PC-9 (cell line): Measurements from ENCODE around the gene MLF2. TPM values are rescaled to one million over a fixed set of nuclear protein-coding genes. Genes with fewer than 3 reads are reported as not detected.

Source experiments
- BruUV-seq: library from RNA; stranded (reverse); fragments of 400-500 nt; replicated peaks from 2 replicates; lab custom pipeline; 2021; lab: Mats Ljungman, UMichigan
- CTCF ChIA-PET: fragments of 300-600 bp; sonication (Branson Sonifier 250); formaldehyde crosslinking; loops from one replicate; lab custom pipeline; 2022; ENCODE audit warnings: antibody characterized with exemption; lab: Charles Lee
- POLR2A ChIA-PET: fragments of 300-600 bp; sonication (Branson Sonifier 250); formaldehyde crosslinking; loops from one replicate; lab custom pipeline; 2022; ENCODE audit warnings: antibody characterized with exemption; ENCODE audit not compliant: unreplicated experiment; lab: Charles Lee
- DNase-seq, 2 experiments: peaks; one replicate each; pipeline versions ENCODE4 v3.0.0 to v3.0.0-alpha.2; 2015 to 2022; ENCODE audit warnings: mixed read lengths in 1 of 2
- H2AFZ ChIP-seq: fragments of 200-600 bp; sonication (generic); 2 replicates; pipeline ENCODE4 v1.8.1; 2017; ENCODE audit warnings: antibody characterized with exemption
- H3F3A ChIP-seq: fragments of 200-600 bp; sonication (generic); 2 replicates; pipeline ENCODE4 v1.8.1; 2017; ENCODE audit warnings: antibody characterized with exemption, mild to moderate bottlenecking, low read depth; ENCODE audit not compliant: insufficient read depth
- H3K27ac ChIP-seq: fragments of 200-600 bp; sonication (generic); 2 replicates; pipeline ENCODE4 v1.6.1; 2016; ENCODE audit warnings: mixed run types
- H3K27me3 ChIP-seq: fragments of 200-600 bp; sonication (generic); 2 replicates; pipeline ENCODE4 v1.6.1; 2016; ENCODE audit warnings: low read depth, mixed run types; ENCODE audit not compliant: insufficient read depth
- H3K36me3 ChIP-seq: fragments of 200-600 bp; sonication (generic); 2 replicates; pipeline ENCODE4 v1.6.1; 2016; ENCODE audit warnings: low read depth, mixed run types
- H3K4me1 ChIP-seq: fragments of 200-600 bp; sonication (generic); replicated peaks from 2 replicates; pipeline ENCODE4 v1.6.1; 2016; ENCODE audit warnings: mixed run types; ENCODE audit not compliant: insufficient read depth
- H3K4me2 ChIP-seq: fragments of 200-600 bp; sonication (generic); 2 replicates; pipeline ENCODE4 v1.6.1; 2017; ENCODE audit warnings: mixed run types
- H3K4me3 ChIP-seq: fragments of 200-600 bp; sonication (generic); 2 replicates; pipeline ENCODE4 v1.6.1; 2016; ENCODE audit warnings: mixed run types
- H3K79me2 ChIP-seq: fragments of 200-600 bp; sonication (generic); 2 replicates; pipeline ENCODE4 v1.6.1; 2017; ENCODE audit warnings: low read depth, mixed run types
- H3K9me2 ChIP-seq: fragments of 200-600 bp; sonication (generic); 2 replicates; pipeline ENCODE4 v1.8.1; 2017; ENCODE audit warnings: mild to moderate bottlenecking; ENCODE audit not compliant: insufficient read depth
- H3K9me3 ChIP-seq: fragments of 200-600 bp; sonication (generic); 2 replicates; pipeline ENCODE4 v1.8.1; 2016; ENCODE audit warnings: low read depth; ENCODE audit not compliant: insufficient read depth
- H4K20me1 ChIP-seq: fragments of 200-600 bp; sonication (generic); 2 replicates; pipeline ENCODE4 v1.8.1; 2017; ENCODE audit not compliant: insufficient read depth
- CTCF ChIP-seq: fragments of 200-600 bp; sonication (generic); conservative IDR thresholded peaks from 2 replicates; pipeline ENCODE4 v1.6.1; 2017; ENCODE audit warnings: mixed run types, antibody characterized with exemption, mild to moderate bottlenecking, moderate library complexity
- EZH2 ChIP-seq: fragments of 200-600 bp; sonication (generic); IDR thresholded peaks from 2 replicates; pipeline ENCODE4 v1.8.0; 2017; ENCODE audit warnings: antibody characterized with exemption, low read depth
- intact Hi-C: fragments of 100-400 bp; cut with micrococcal nuclease; formaldehyde crosslinking; loops from one replicate; pipeline ENCODE4 v1.10.0; 2022; ENCODE audit not compliant: unreplicated experiment
- total RNA-seq: library from RNA; stranded (reverse); gene quantifications from 2 replicates; pipeline ENCODE4 v1.2.3, GENCODE V29; 2021

The MLF2 gene
- total RNA-seq, 1 experiment from 2014 or later: 379 TPM

DNA sequence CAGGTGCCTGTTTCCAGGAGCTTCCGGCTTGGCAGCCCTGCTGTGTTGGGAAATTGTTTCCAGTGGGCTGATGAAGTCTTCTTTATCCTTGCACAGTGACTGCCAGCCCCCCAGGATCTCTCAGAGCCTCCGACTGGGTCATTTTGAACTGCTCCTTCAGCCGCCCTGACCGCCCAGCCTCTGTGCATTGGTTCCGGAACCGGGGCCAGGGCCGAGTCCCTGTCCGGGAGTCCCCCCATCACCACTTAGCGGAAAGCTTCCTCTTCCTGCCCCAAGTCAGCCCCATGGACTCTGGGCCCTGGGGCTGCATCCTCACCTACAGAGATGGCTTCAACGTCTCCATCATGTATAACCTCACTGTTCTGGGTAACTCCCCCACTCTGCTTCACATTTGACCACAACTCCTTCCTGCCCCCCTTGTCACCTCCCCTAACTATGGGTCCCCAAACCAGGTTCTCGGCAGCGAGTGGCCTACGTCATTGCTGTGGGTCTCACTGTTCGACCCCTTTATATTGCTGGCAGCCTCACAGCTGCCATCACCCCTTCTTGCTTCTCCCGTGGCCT is 21.6 kb upstream of the MLF2 start:
- Histone ChIP-seq H3K9me3 (no peaks in the 10 kb centered on the region), H3K4me2 (no peak overlapping the region), H3K36me3 (no peaks in the 10 kb centered on the region), H3K4me3 (no peak overlapping the region), H2AFZ (no peak overlapping the region), H3F3A (peaks cover 29% of the 10 kb centered on the region; the same call in 1 of the 2 replicates), H3K4me1 (no peaks in the 10 kb centered on the region), H4K20me1 (no peaks in the 10 kb centered on the region; the same call in 1 of the 2 replicates), H3K9me2 (no peaks in the 10 kb centered on the region), H3K27ac (no peak overlapping the region), H3K79me2 (no peaks in the 10 kb centered on the region), H3K27me3 (no peaks in the 10 kb centered on the region)
- intact Hi-C loops: no loop called here
- TF ChIP-seq EZH2: no peak
- CTCF ChIA-PET: no interaction called here
- no peak for DNase-seq
- POLR2A ChIA-PET: interaction anchor here (0.5 to 0.6 kb wide), 3 partner anchors 47 to 138 kb away, joined by 3 to 7 read pairs (median 3); no protein-coding TSS in a partner anchor
- BruUV-seq: no TSS peak

GRCh38 chr12:6773590-6774351 is 20.8 kb upstream of the MLF2 start:
- Histone ChIP-seq H3K4me2 (no peak overlapping the region), H3K9me3 (no peaks in the 10 kb centered on the region), H2AFZ (no peak overlapping the region), H3K27ac (no peak overlapping the region), H4K20me1 (peaks cover 7% of the 10 kb centered on the region), H3K36me3 (no peaks in the 10 kb centered on the region), H3K4me1 (peaks cover 2% of the 10 kb centered on the region), H3F3A (peaks cover 27% of the 10 kb centered on the region), H3K9me2 (no peaks in the 10 kb centered on the region), H3K79me2 (peaks cover 7% of the 10 kb centered on the region), H3K27me3 (no peaks in the 10 kb centered on the region), H3K4me3 (no peak overlapping the region)
- BruUV-seq: no TSS peak
- TF ChIP-seq EZH2: no peak
- no peak for TF ChIP-seq CTCF
- ChIA-PET CTCF (interaction anchor here (0.6 kb wide), 1 partner anchor 241 kb away, joined by 3 read pairs; no protein-coding TSS in a partner anchor), POLR2A (interaction anchor here (0.5 to 0.6 kb wide), 2 partner anchors 51 to 84 kb away, joined by 3 to 5 read pairs; no protein-coding TSS in a partner anchor)
- intact Hi-C loops: no loop called here
- no peak for DNase-seq

GRCh38 chr12:6772726-6773589 is 20.0 kb upstream of the MLF2 start:
- intact Hi-C loops: no loop called here
- DNase-seq: no peak
- peaks cover 27% of the 10 kb centered on the region for H3F3A ChIP-seq
- H4K20me1 ChIP-seq: peaks cover 15% of the 10 kb centered on the region
- H3K4me3 ChIP-seq: no peak overlapping the region
- ChIA-PET CTCF (no interaction called here), POLR2A (interaction anchor here (0.6 kb wide), 1 partner anchor 36 kb away, joined by 25 read pairs; no protein-coding TSS in a partner anchor)
- H3K36me3 ChIP-seq: no peaks in the 10 kb centered on the region
- H3K27me3 ChIP-seq: no peaks in the 10 kb centered on the region
- peaks cover 10% of the 10 kb centered on the region for H3K4me1 ChIP-seq
- no peak overlapping the region for H3K4me2 ChIP-seq
- H3K79me2 ChIP-seq: peaks cover 15% of the 10 kb centered on the region
- no peak overlapping the region for H2AFZ ChIP-seq
- H3K9me2 ChIP-seq: no peaks in the 10 kb centered on the region
- TF ChIP-seq CTCF: no peak
- no peak for TF ChIP-seq EZH2
- BruUV-seq: no TSS peak
- H3K9me3 ChIP-seq: no peaks in the 10 kb centered on the region
- no peak overlapping the region for H3K27ac ChIP-seq
